Midbrain (tissue), 1 donor: ENCODE results near the gene CCDC90B.
"Not testable (repeated sequence)": the region's sequence is repeated elsewhere in the genome, so short reads cannot be mapped to it uniquely, and the experiment has no call there.

Source experiments
- DNase-seq: peaks from one replicate; lab custom pipeline; 2025; lab: John Stamatoyannopoulos, UW

The CCDC90B gene

DNA sequence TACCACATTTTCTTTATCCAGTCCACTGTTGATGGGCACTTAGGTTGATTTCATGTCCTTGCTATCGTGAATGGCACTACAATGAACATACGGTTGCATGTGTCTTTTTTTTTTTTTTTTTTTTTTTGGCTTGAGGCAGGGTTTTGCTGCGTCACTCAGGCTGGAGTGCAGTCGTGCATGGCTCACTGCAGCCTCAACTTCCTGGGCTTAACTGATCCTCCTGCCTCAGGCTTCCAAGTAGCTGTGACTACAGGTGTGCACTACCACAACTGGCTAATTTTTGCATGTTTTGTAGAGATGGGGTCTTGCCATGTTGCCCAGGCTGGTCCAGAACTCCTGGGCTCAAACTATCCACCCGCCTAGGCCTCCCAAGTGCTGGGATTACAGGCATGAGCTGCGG is 1.5 kb upstream of the CCDC90B start:
- DNase-seq = no peak

DNA sequence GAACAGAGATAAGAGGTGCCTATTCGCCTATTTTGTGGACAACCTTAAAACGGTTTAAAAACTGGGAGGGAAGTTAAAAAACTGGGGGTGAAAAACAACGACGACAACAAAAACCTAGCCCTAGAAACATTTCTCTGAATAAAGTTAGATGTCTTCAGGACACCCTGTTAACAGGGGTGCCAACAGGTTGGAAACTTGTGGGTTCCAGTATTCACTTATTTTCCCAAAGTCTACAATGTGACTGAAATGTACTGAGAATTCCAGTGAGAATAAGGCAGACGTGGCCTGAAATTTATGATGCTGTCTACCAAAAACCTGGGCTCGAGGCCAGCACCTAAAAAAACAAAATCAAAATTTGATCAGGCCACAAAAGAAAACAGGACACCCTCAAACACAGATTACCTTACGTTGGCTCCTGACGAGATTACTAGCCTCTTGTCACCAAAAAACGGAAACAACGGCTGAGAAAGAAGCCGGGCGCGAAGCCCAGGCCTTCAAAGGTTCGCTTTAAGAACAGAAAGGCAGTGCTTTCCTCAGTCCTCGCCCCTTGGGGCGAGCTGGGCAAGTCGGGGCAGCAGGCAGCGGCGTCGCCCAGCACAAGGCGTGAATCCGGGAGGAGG is 906 bp downstream of the CCDC90B start:
- DNase-seq = no peak

- DNase-seq = no peak
These were observed 1.5 kb downstream of the CCDC90B start for GRCh38 chr11:83284501-83285150.

DNA sequence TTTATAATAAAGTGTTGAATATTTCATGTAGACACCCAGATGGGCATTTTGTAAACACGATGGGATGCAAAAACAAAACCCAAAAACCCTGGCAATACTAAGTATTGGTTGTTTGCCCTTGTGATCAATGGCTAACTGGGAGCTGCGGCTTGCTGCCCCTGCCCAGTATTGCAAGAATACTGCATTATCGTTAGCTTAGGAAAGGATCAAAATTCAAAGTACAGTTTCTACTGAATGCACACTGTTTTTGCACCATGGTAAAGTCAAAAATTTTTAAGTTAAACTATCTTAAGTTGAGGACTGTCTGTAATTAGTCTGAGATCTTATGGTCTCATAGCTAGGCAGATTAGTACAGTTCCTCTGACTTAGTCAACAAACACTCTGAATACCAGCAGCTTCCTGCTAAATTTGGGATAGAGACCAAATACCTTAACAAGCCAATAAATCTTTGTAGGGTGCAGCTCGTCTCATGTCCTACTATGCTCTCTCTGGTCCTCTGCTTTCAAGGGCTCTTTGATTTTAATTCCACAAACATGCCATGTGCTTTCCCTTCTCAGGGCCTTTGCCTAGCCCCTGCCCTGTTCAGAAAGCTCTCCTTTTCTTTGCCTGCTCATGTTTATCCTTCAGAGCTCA is 4.0 kb downstream of the CCDC90B start:
- no peak for DNase-seq

GRCh38 chr11:83280256-83280655 is 5.9 kb downstream of the CCDC90B start:
- DNase-seq = no peak

GRCh38 chr11:83278351-83278750 is 7.8 kb downstream of the CCDC90B start:
- DNase-seq = no peak

DNA sequence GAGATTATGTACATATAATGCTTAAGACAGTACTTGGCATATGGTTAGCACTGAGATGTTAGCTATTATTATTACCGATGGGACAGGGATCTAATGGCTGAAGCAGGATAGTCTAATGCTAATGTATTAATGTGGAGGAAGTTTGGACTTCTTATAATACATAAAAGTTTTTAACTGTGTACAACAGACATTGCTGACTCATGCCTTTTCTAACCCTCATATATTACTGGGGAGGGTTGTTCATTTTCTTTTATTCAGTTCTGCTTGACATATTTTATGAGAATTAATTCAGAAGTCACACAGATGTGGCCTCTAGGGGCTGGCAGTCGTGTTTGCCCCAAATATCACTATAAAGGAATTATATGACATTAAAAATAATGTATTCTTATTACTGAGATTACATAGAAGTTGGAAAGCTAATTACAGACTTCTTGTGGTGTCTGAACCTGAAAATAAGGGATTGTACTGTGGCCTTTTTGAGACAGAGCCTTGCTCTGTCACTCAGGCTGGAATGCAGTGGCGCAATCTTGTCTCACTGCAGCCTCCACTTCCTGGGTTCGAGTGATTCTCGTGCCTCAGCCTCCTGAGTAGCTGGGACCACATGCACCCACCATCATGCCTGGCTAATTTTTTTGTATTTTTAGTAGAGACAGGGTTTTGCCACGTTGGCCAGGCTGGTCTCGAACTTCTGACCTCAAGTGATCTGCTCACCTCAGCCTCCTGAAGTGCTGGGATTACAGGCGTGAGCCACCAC is 10.1 kb downstream of the CCDC90B start:
- DNase-seq = no peak

DNA sequence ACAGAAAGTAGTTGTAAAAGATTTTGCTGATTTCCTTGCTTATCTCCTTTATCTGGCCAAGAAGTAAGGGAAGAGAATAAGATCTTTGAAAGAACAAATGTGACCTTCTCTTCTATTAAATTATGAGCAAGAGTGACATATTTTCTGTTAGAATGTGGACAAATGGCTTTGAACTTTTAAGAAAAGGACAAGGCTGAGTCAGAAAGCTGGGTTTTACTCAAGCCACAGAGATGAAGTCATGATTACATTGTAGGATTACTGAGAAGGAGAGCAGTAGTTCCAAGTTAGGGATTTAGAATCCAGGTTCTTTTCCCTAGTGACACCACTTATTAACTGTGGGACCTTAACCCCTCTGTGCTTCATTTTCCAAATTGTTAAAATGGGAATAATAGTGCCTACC is 13.5 kb downstream of the CCDC90B start:
- DNase-seq = no peak

GRCh38 chr11:83271734-83272133 is 14.4 kb downstream of the CCDC90B start:
- not testable (repeated sequence) for DNase-seq

DNA sequence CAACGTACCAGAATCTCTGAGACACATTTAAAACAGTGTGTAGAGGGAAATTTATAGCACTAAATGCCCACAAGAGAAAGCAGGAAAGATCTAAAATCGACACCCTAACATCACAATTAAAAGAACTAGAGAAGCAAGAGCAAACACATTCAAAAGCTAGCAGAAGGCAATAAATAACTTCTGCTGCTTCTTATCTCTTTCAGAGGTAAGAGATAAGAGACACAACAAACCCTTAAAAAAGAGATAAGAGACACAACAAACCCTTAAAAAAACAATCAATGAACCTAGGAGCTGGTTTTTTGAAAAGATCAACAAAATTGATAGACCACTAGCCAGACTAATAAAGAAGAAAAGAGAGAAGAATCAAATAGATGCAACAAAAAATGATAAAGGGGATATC is 17.1 kb downstream of the CCDC90B start:
- DNase-seq = not testable (repeated sequence)

DNA sequence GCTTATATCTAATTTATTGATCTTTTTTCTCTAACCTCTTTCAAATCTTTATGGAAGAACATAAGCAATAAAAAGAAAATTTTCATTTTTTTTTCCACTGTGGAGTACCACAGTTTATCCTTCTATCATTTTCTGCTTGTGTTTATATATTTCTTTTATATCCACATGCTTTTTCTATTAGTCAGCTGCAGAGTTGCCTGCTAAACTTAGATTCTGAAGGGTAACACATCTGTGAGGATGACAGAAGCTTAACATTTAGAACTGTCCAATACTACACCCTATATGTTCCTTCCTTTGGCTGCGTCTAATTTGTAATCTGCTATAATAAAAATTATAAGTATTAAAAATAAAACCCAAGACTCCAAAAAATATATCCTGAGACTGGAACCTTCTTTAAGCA is 20.8 kb downstream of the CCDC90B start:
- DNase-seq = no peak

- DNase-seq = no peak
These were observed 26.6 kb downstream of the CCDC90B start for GRCh38 chr11:83259559-83259958.

DNA sequence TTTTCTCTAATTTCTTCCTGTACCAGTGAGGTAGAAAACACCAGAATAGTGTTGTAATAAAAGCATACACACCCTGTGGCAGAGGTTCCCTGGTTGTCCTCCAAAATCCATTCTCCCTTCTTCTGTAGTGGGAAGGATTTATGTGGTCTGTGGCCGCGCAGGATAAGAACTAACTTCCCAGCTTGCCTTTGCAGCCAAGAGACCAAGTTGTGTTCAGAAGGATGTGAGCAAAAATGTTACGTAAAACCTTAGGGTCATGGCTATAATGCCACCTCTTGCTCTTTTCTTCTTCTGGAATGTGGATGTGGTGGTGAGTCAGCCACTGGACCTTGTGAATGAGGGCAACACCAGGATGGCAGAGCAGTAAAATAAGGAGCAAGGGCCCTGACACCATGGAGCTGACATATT is 28.4 kb downstream of the CCDC90B start:
- no peak for DNase-seq

DNA sequence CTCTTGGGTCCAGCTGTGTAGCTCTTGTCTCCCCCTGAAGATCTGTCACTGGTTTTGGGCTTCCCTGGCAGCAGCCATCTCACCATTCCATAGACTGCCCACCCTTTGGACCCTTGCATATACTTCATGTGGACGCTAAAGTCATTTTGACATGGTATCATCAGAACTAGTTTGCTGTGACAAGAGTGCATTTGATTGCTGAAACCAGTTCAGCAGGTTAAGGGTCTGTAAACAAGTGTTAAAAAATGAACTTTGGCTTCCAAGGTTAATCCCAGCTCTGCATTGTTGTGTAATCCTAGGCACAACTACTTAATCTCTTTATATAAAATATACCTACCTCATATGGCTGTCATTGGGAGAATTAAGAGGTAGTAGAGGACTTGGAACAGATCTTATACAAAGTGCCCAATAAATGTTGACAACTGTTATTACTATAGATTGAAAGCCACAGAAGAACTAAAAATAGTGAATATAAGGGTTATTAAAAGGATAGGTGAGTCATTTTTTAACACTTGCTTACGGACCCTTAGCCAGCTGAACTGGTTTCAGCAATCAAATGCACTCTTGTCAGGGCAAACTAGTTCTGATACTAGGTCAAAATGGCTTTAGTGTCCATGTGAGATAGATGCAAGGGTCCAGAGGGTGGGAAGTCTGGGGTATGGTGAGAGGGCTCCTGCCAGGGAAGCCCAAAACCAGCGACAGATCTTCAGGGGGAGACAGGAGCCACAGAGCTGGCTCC is 29.4 kb downstream of the CCDC90B start:
- no peak for DNase-seq

- no peak for DNase-seq
These were observed 30.8 kb downstream of the CCDC90B start for GRCh38 chr11:83255366-83255765.

- no peak for DNase-seq
These were observed 33.2 kb downstream of the CCDC90B start for GRCh38 chr11:83252941-83253340.

GRCh38 chr11:83252266-83252665 is 33.9 kb downstream of the CCDC90B start:
- DNase-seq = no peak

DNA sequence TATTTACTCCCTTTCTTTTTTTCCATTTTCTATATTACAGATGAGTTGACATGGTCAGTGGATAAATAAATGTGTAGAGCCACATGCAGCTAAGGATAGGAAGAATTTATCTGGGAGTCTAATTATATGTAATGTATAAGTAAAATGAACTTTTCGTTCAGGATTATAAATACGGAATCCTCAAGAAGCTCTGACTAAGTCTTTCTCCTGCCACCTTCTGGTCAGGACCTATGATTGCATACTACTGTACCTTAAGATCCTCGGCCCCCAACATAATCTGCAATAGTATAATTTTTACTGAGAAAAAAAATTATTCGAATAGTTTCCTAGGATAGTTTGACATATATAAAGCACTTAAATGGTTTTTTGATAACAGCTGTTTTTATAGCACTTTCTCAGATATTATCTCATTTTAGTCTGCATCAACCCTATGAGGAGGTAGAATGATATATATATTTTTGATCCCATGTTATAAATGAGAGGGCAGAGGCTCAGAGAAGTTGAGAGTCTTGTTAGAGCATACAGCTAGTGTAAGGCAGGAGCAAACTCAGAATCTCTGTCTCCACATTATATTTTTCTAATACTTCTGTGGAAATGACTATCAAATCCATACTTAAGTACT is 36.1 kb downstream of the CCDC90B start:
- DNase-seq = peak; percentile 53

DNA sequence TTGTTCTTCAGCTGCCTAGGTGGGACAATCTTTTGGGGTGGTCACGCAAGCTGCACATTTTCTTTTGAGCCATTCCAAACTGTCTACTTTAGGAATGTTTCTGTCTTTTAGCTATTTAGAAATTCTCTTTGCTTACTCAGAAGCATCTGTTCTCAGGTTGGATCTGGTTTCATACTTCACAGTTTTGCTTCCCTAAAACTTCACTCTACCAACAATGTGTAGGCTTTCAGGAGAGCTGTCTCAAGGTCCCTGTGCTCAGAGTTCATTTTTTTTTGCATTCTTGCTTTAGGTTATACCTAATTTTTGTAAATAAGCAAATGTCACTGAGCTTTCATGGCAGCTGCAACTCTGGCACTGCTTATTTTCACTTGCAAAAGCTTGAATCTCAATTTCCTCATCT is 36.7 kb downstream of the CCDC90B start:
- no peak for DNase-seq

DNA sequence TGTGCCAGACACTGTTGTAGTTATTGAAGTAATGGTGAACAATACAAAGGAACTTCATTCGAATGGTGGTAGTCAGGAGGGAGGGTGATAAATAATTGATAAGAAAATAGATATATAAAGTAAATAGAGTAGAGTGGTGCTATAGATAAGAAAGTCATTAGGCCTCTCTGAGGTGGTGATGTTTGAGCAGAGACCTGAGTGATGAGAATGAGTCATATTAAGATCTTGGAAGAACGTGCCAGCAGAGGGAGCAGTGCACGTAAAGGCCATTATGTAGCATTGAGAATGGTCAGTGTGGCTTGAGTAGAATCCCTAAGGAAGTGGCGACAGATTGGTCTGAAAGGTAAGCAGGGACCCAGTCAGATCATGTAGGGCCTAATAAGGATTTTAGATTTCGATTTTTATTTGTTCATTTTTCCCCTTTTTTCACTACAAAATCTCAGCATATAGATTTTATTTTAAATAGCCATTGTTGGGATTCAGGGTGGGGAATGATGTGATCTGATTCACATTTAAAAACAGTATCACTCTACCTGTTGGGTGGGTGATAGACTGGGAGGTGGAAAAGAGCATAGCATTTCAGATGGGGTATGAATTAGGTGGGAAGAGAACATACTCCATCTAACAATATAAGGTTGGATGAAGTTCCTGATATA is 44.7 kb downstream of the CCDC90B start:
- DNase-seq = peak; percentile 16

DNA sequence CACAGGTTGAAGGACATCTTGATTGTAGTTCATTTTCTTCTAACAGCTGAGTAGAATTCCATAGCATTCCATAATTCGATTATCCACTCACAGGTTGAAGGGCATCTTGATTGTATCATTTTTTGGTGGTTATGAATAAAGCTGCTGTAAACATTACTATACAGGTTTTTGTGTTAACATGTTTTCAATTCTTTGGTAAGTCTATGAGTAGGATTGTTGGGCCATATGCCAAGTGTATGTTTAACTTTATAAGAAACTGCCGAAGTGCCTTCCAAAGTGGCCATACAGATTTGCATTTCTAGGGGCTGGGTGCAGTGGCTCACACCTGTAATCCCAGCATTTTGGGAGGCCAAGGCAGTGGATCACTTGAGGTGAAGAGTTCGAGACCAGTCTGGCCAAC is 48.1 kb downstream of the CCDC90B start:
- DNase-seq = no peak
